ENCODE measurements around the gene TBC1D17. TPM values are rescaled to one million over a fixed set of nuclear protein-coding genes. Genes with fewer than 3 reads are reported as not detected.

Gene TBC1D17
- polyA plus RNA-seq, 1 donor (not counting 4 experiments of a cell fraction or from before 2014, with no cell fraction given) = 9.4 TPM

DNA sequence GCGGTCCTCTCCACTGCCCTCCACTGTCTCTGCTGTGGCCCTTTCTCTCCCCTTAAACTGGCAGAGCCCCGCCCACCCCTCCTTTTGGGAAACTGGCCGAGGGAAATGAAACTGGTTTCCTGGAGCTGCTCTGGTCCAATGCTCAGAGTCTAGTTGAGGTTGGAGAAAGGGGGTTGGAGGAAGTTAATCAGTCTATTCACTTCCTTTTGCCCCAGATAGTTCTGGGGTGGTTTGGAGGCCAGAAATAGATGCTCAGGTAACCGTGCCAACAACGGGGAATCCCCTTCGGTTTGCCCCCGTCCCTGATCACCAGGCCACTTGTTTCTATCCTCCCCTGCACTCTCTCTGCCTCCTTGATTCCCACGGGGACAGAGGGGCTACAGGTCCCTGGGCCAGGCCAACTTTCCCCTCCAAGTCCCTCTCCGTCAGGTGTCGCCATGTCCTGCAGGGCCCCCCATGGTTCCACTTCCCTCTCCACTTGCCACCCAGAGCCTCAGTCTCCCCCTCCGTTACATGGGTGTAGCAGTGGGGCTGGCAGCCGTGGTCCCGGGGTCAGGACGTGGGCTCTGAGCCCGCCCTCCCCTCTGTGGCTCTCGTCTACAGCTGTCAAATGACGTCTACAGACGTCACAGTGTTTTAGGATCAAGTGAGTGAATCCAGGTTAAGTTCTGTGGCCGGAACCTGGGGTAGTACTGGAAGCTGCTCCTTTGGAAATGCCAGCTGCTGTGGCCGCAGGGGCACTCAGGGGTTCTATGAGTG is 19.5 kb downstream of the TBC1D17 start, which contains the start of gene IL4I1:
Gene IL4I1 (minus strand): TSS at position 25 of the 759 bp plus-strand sequence. CDS start 727 bp downstream, outside the sequence.
- H3K9ac ChIP-seq (ENCODE audit: control insufficient read depth, extremely low read depth, insufficient read depth, low read length) = peak within 1 kb of the TSS; percentile 19
- DNase-seq (ENCODE audit: low read depth, low spot score) = no peak
- H3K4me2 ChIP-seq (ENCODE audit: control insufficient read depth, extremely low read depth, insufficient read depth, low read depth, low read length) = peak within 1 kb of the TSS; percentile 27
- H3K4me1 ChIP-seq (ENCODE audit: control insufficient read depth, extremely low read depth, insufficient read depth, low read length) = peaks cover 4% of the 10 kb centered on the region
- no peak within 1 kb of the TSS for H2AFZ ChIP-seq (ENCODE audit: control insufficient read depth, low read length)
- dilution Hi-C loops (cut with MboI; ENCODE audit: extremely low pct_ligation_motif_present, low sequenced_read_pairs) = no loop called here
- no peak for FAIRE-seq
- H3K27ac ChIP-seq (ENCODE audit: control insufficient read depth, insufficient read depth, low read length) = no peak within 1 kb of the TSS
- H3K4me3 ChIP-seq (ENCODE audit: control insufficient read depth in 2 of 3, extremely low read depth in 1 of 3, insufficient read depth in 2 of 3, low read depth in 1 of 3, low read length in 3 of 3) = no peak within 1 kb of the TSS
- no peaks in the 10 kb centered on the region for H3K9me1 ChIP-seq (ENCODE audit: control insufficient read depth, extremely low read depth, insufficient read depth, low read length)
- no peaks in the 10 kb centered on the region for H3K9me3 ChIP-seq (ENCODE audit: control insufficient read depth, low read depth, low read length)
- no peak for TF ChIP-seq EZH2 (IDR thresholded peaks at IDR 0.05; ENCODE audit: low read length)
- TF ChIP-seq, protein P1, sequence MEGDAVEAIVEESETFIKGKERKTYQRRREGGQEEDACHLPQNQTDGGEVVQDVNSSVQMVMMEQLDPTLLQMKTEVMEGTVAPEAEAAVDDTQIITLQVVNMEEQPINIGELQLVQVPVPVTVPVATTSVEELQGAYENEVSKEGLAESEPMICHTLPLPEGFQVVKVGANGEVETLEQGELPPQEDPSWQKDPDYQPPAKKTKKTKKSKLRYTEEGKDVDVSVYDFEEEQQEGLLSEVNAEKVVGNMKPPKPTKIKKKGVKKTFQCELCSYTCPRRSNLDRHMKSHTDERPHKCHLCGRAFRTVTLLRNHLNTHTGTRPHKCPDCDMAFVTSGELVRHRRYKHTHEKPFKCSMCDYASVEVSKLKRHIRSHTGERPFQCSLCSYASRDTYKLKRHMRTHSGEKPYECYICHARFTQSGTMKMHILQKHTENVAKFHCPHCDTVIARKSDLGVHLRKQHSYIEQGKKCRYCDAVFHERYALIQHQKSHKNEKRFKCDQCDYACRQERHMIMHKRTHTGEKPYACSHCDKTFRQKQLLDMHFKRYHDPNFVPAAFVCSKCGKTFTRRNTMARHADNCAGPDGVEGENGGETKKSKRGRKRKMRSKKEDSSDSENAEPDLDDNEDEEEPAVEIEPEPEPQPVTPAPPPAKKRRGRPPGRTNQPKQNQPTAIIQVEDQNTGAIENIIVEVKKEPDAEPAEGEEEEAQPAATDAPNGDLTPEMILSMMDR (optimal IDR thresholded peaks at IDR 0.05 in 1 of 3, IDR thresholded peaks at IDR 0.05 in 1 of 3, conservative IDR thresholded peaks at IDR 0.05 in 1 of 3; ENCODE audit: extremely low read depth in 1 of 3, insufficient read depth in 2 of 3, low read length in 3 of 3) = no peak
- H4K20me1 ChIP-seq (ENCODE audit: control insufficient read depth, extremely low read depth, insufficient read depth, low read length) = no peaks in the 10 kb centered on the region
- peaks cover 18% of the 10 kb centered on the region for H3K27me3 ChIP-seq (ENCODE audit: control insufficient read depth, extremely low read depth, insufficient read depth, low read length)
- no peaks in the 10 kb centered on the region for H3K79me2 ChIP-seq (ENCODE audit: control insufficient read depth, insufficient read depth, low read length)
- no peaks in the 10 kb centered on the region for H3K36me3 ChIP-seq (ENCODE audit: control insufficient read depth in 2 of 2, extremely low read depth in 1 of 2, insufficient read depth in 2 of 2, low read length in 2 of 2)

DNA sequence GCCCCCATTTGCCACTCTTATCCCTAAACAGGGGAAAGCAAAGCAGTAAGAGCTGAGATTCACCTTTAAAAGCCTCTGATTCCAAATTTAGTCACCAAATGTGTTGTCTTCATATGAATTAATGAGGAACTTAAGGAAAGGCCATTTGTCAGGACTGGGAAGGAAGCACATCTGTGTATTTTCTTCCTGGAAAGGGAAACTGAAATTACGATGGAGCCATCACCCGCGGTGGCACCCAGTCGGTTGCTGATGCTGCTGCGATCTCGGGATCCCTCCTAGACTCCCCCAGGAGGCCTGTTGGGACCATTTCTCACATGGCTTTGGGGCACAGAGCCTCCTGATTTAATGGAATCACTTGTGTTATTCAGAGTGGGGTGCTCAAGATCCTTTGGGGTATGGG is 26.6 kb downstream of the TBC1D17 start:
- Histone ChIP-seq H3K79me2 (ENCODE audit: control insufficient read depth, insufficient read depth, low read length) (no peaks in the 10 kb centered on the region), H3K9me1 (ENCODE audit: control insufficient read depth, extremely low read depth, insufficient read depth, low read length) (no peaks in the 10 kb centered on the region), H3K36me3 (ENCODE audit: control insufficient read depth in 2 of 2, extremely low read depth in 1 of 2, insufficient read depth in 2 of 2, low read length in 2 of 2) (peaks cover 10 to 16% of the 10 kb centered on the region in 2 experiments), H3K27ac (ENCODE audit: control insufficient read depth, insufficient read depth, low read length) (no peak overlapping the region), H3K27me3 (ENCODE audit: control insufficient read depth, extremely low read depth, insufficient read depth, low read length) (no peaks in the 10 kb centered on the region), H3K4me2 (ENCODE audit: control insufficient read depth, extremely low read depth, insufficient read depth, low read depth, low read length) (no peak overlapping the region), H3K9ac (ENCODE audit: control insufficient read depth, extremely low read depth, insufficient read depth, low read length) (no peak overlapping the region), H3K9me3 (ENCODE audit: control insufficient read depth, low read depth, low read length) (no peaks in the 10 kb centered on the region), H4K20me1 (ENCODE audit: control insufficient read depth, extremely low read depth, insufficient read depth, low read length) (no peaks in the 10 kb centered on the region), H3K4me1 (ENCODE audit: control insufficient read depth, extremely low read depth, insufficient read depth, low read length) (no peaks in the 10 kb centered on the region), H2AFZ (ENCODE audit: control insufficient read depth, low read length) (no peak overlapping the region), H3K4me3 (ENCODE audit: control insufficient read depth in 2 of 3, extremely low read depth in 1 of 3, insufficient read depth in 2 of 3, low read depth in 1 of 3, low read length in 3 of 3) (no peak overlapping the region)
- FAIRE-seq = no peak
- dilution Hi-C loops (cut with MboI; ENCODE audit: extremely low pct_ligation_motif_present, low sequenced_read_pairs) = no loop called here
- no peak for DNase-seq (ENCODE audit: low read depth, low spot score)
- TF ChIP-seq, protein P1 (optimal IDR thresholded peaks at IDR 0.05 in 1 of 3, IDR thresholded peaks at IDR 0.05 in 1 of 3, conservative IDR thresholded peaks at IDR 0.05 in 1 of 3; ENCODE audit: extremely low read depth in 1 of 3, insufficient read depth in 2 of 3, low read length in 3 of 3) = no peak
